HepG2 (cell line): Measurements from ENCODE around the gene ZDHHC14. TPM values are rescaled to one million over a fixed set of nuclear protein-coding genes. Genes with fewer than 3 reads are reported as not detected.

ENCODE experiments used
- ATAC-seq: fragments of 200-7000 bp; cut with Tn5 transposase; 3 replicates; pipeline ENCODE4 v1.9.1; 2020; ENCODE audit warnings: mild to moderate bottlenecking, moderate library complexity
- BruUV-seq: library from RNA; stranded (reverse); fragments of 400-500 nt; replicated peaks from 2 replicates; lab custom pipeline; 2021; lab: Mats Ljungman, UMichigan
- CTCF ChIA-PET: fragments of 300-600 bp; formaldehyde crosslinking; extraction: SDS; loops from one replicate; lab custom pipeline; 2021; ENCODE audit warnings: low total read pairs, inconsistent platforms, low intra/inter-chr PET ratio; lab: Yijun Ruan, JAX
- POLR2A ChIA-PET: fragments of 350-600 bp; sonication (Branson Sonifier 250); formaldehyde crosslinking; loops from one replicate; lab custom pipeline; 2020; ENCODE audit warnings: antibody characterized with exemption, inconsistent platforms; lab: Yijun Ruan, JAX
- DNase-seq: peaks from one replicate; pipeline ENCODE4 v3.0.0-alpha.2; 2015; ENCODE audit warnings: low spot score
- FAIRE-seq: peaks from 3 replicates; lab custom pipeline; 2011; peaks lifted over from hg19 to GRCh38; lab: Jason Lieb, UNC
- H2AFZ ChIP-seq: one replicate; pipeline ENCODE4 v1.6.1; 2011; ENCODE audit warnings: low read length, inconsistent platforms
- H3K27ac ChIP-seq: fragments of 300-600 bp; 3 replicates; pipeline ENCODE4 v1.8.0; 2011; ENCODE audit warnings: mixed run types, mild to moderate bottlenecking, mixed read lengths, low read length, inconsistent platforms; ENCODE audit not compliant: insufficient read depth; ENCODE audit errors: extremely low read length
- H3K27me3 ChIP-seq, 2 experiments: fragments of 200-600 bp in 1 of 2; 2 replicates in 1 of 2; 3 replicates in 1 of 2; pipeline versions ENCODE4 v1.6.0 to v1.8.0; 2011; ENCODE audit warnings: low read length in 2 of 2, mild to moderate bottlenecking in 2 of 2, moderate library complexity in 2 of 2, inconsistent platforms in 1 of 2; ENCODE audit not compliant: insufficient read depth in 2 of 2, control insufficient read depth in 1 of 2
- H3K36me3 ChIP-seq, 2 experiments: fragments of 200-600 bp in 1 of 2; replicated peaks in 1 of 2; 2 replicates in 1 of 2; 3 replicates in 1 of 2; pipeline versions ENCODE4 v1.5.1 to v1.8.0; 2011; ENCODE audit warnings: low read length in 2 of 2, inconsistent platforms in 1 of 2; ENCODE audit not compliant: insufficient read depth in 2 of 2, control insufficient read depth in 1 of 2
- H3K4me1 ChIP-seq: 2 replicates; pipeline ENCODE4 v1.5.1; 2012; ENCODE audit warnings: low read length, inconsistent platforms; ENCODE audit not compliant: insufficient read depth
- H3K4me2 ChIP-seq: 2 replicates; pipeline ENCODE4 v1.6.0; 2011; ENCODE audit warnings: low read depth, low read length, inconsistent platforms
- H3K4me3 ChIP-seq, 3 experiments: fragments of 200-600 bp in 1 of 3; sonication (generic), shearing (Covaris generic) in 1 of 3; replicated peaks in 1 of 3; 2 replicates each; pipeline ENCODE4 v1.5.1; 2011 to 2016; ENCODE audit warnings: low read length in 3 of 3, inconsistent platforms in 2 of 3, low read depth in 2 of 3, mild to moderate bottlenecking in 2 of 3, control low read depth in 1 of 3, mixed read lengths in 1 of 3; ENCODE audit not compliant: insufficient read depth in 1 of 3
- H3K79me2 ChIP-seq: one replicate; pipeline ENCODE4 v1.6.1; 2011; ENCODE audit warnings: low read length, inconsistent platforms; ENCODE audit not compliant: insufficient read depth
- H3K9ac ChIP-seq: 2 replicates; pipeline ENCODE4 v1.6.0; 2011; ENCODE audit warnings: mild to moderate bottlenecking, low read depth, low read length, inconsistent platforms; ENCODE audit not compliant: insufficient read depth
- H3K9me3 ChIP-seq: 2 replicates; pipeline ENCODE4 v1.5.1; 2012; ENCODE audit warnings: mild to moderate bottlenecking, low read length
- H4K20me1 ChIP-seq: 2 replicates; pipeline ENCODE4 v1.6.0; 2011; ENCODE audit warnings: inconsistent platforms, mild to moderate bottlenecking, low read length, moderate library complexity; ENCODE audit not compliant: insufficient read depth
- DR1 ChIP-seq: sonication (generic); formaldehyde crosslinking; IDR thresholded peaks from 2 replicates; pipeline ENCODE4 v1.8.0; 2021; ENCODE audit warnings: mild to moderate bottlenecking, missing genetic modification reagents, inconsistent platforms
- E2F2 ChIP-seq: sonication (generic); formaldehyde crosslinking; IDR thresholded peaks from 2 replicates; pipeline ENCODE4 v1.4.0; 2020; ENCODE audit warnings: missing genetic modification reagents, borderline replicate concordance
- HOXA9 ChIP-seq: sonication (generic); formaldehyde crosslinking; IDR thresholded peaks from 2 replicates; pipeline ENCODE4 v1.8.1; 2022; ENCODE audit warnings: missing genetic modification reagents, mild to moderate bottlenecking, moderate library complexity, borderline replicate concordance
- IRF2 ChIP-seq: IDR thresholded peaks from 2 replicates; pipeline ENCODE4 v1.6.1; 2018; ENCODE audit warnings: missing genetic modification reagents, missing compliant biosample characterization
- MED8 ChIP-seq: sonication (generic); formaldehyde crosslinking; IDR thresholded peaks from 2 replicates; pipeline ENCODE4 v1.8.1; 2023; ENCODE audit warnings: mild to moderate bottlenecking, missing genetic modification reagents; ENCODE audit not compliant: insufficient replicate concordance
- PHF8 ChIP-seq: sonication (generic); formaldehyde crosslinking; IDR thresholded peaks from 2 replicates; pipeline ENCODE4 v1.5.0; 2020; ENCODE audit warnings: missing genetic modification reagents
- XBP1 ChIP-seq: sonication (generic); formaldehyde crosslinking; IDR thresholded peaks from 2 replicates; pipeline ENCODE4 v1.5.0; 2020; ENCODE audit warnings: missing genetic modification reagents
- ZFP36L1 ChIP-seq: sonication (generic); formaldehyde crosslinking; IDR thresholded peaks from 2 replicates; pipeline ENCODE4 v1.8.0; 2022; ENCODE audit warnings: mild to moderate bottlenecking, missing genetic modification reagents, moderate library complexity
- ZFYVE20 ChIP-seq: sonication (generic); formaldehyde crosslinking; IDR thresholded peaks from 2 replicates; pipeline ENCODE4 v1.8.0; 2023; ENCODE audit warnings: low read depth, mild to moderate bottlenecking, moderate library complexity, missing genetic modification reagents, borderline replicate concordance
- ZNF235 ChIP-seq: sonication (generic); formaldehyde crosslinking; IDR thresholded peaks from 2 replicates; pipeline ENCODE4 v1.8.1; 2023; ENCODE audit warnings: mild to moderate bottlenecking, missing genetic modification reagents, borderline replicate concordance
- ZNF770 ChIP-seq: sonication (generic); formaldehyde crosslinking; IDR thresholded peaks from 2 replicates; pipeline ENCODE4 v1.5.0; 2020; ENCODE audit warnings: mild to moderate bottlenecking, missing genetic modification reagents
- ZNF790 ChIP-seq: sonication (generic); formaldehyde crosslinking; IDR thresholded peaks from 2 replicates; pipeline ENCODE4 v1.8.0; 2022; ENCODE audit warnings: missing genetic modification reagents, mild to moderate bottlenecking, borderline replicate concordance
- WGBS: methylation state at CpG from one replicate; pipeline ENCODE4 v1.1.6; 2017; ENCODE audit warnings: low lambda C conversion rate; 5-methylcytosine and 5-hydroxymethylcytosine counted together
- in situ Hi-C: cut with HindIII; loops from 2 replicates; pipeline ENCODE4 v1.10.0; 2017; ENCODE audit warnings: low pct_unique_long_range_greater_than_20kb; ENCODE audit not compliant: extremely low pct_ligation_motif_present
- intact Hi-C: fragments of 100-400 bp; cut with micrococcal nuclease; formaldehyde crosslinking; loops from one replicate; pipeline ENCODE4 v1.10.0; 2022; ENCODE audit not compliant: unreplicated experiment
- polyA plus RNA-seq, 8 experiments: library from polyadenylated mRNA; depleted of rRNA in 3 of 8; stranded (reverse) in 7 of 8; unstranded in 1 of 8; fragments of >200 nt; fragmentation: Illumina TruSeq in 4 of 8; extraction: Trizol in 4 of 8; gene quantifications; 2 replicates each; pipeline versions ENCODE4 v1.2.1 to v1.2.3, GENCODE V29; 2011 to 2016; ENCODE audit warnings: low read depth in 4 of 8, missing spikeins in 1 of 8, mixed read lengths in 1 of 8; ENCODE audit not compliant: insufficient read depth in 1 of 8
- total RNA-seq, 5 experiments: library from RNA; depleted of rRNA; stranded (reverse); fragments of >200 nt; fragmentation: Illumina TruSeq; extraction: Trizol; gene quantifications; 2 replicates each; pipeline ENCODE4 v1.2.3, GENCODE V29; 2016; ENCODE audit warnings: low read depth in 1 of 5

Gene ZDHHC14
- total and polyA plus RNA-seq, 2 of the 13 experiments (the other 11 are each of a cell fraction or from before 2014, with no cell fraction given): 3.7 to 9.5 TPM

GRCh38 chr6:157631838-157632614, 251.0 kb downstream of the ZDHHC14 start (continued):
- TF ChIP-seq ZNF770 (CRISPR knock-in tag) (no peak), ZFP36L1 (CRISPR knock-in tag) (no peak)
- TF ChIP-seq, all 625 proteins: peak for 0

GRCh38 chr6:157632821-157633220, 251.8 kb downstream of the ZDHHC14 start:
- FAIRE-seq: no peak
- no peak overlapping the region for H3K9ac ChIP-seq
- in situ Hi-C loops: no loop called here
- no peak for ATAC-seq
- no TSS peak for BruUV-seq
- H3K4me3 ChIP-seq: no peak overlapping the region
- 79% methylated on average over 5 of the region's 5 CpGs for WGBS
- H3K9me3 ChIP-seq: no peaks in the 10 kb centered on the region
- H3K4me1 ChIP-seq: no peaks in the 10 kb centered on the region
- CTCF ChIA-PET: no interaction called here
- H2AFZ ChIP-seq: no peak overlapping the region
- H3K4me2 ChIP-seq: no peak overlapping the region
- no peak for TF ChIP-seq ZFYVE20 (CRISPR knock-in tag)
- TF ChIP-seq E2F2: no peak
- TF ChIP-seq ZNF235 (CRISPR knock-in tag): no peak
- TF ChIP-seq MED8 (CRISPR knock-in tag): no peak
- TF ChIP-seq XBP1 (CRISPR knock-in tag): no peak
- TF ChIP-seq IRF2: no peak
- no peak for TF ChIP-seq HOXA9
- TF ChIP-seq DR1 (CRISPR knock-in tag): no peak
- TF ChIP-seq PHF8: no peak
- TF ChIP-seq ZNF790 (CRISPR knock-in tag): no peak
- intact Hi-C loops: no loop called here
- peaks cover 0 to 4% of the 10 kb centered on the region in 2 experiments; a peak in 1 of 5 replicates for H3K36me3 ChIP-seq
- H3K27me3 ChIP-seq: no peaks in the 10 kb centered on the region
- POLR2A ChIA-PET: no interaction called here
- no peak for DNase-seq
- no peak overlapping the region for H3K27ac ChIP-seq
- H3K79me2 ChIP-seq: no peaks in the 10 kb centered on the region
- H4K20me1 ChIP-seq: no peaks in the 10 kb centered on the region
